Measurements from ENCODE around the gene MBOAT2. TPM values are rescaled to one million over a fixed set of nuclear protein-coding genes. Genes with fewer than 3 reads are reported as not detected.
A peak's percentile ranks its signal among the peaks of the same experiment; 100 is the strongest.

Gene MBOAT2
- total RNA-seq, 1 experiment from 2014 or later = 90.5 TPM

DNA sequence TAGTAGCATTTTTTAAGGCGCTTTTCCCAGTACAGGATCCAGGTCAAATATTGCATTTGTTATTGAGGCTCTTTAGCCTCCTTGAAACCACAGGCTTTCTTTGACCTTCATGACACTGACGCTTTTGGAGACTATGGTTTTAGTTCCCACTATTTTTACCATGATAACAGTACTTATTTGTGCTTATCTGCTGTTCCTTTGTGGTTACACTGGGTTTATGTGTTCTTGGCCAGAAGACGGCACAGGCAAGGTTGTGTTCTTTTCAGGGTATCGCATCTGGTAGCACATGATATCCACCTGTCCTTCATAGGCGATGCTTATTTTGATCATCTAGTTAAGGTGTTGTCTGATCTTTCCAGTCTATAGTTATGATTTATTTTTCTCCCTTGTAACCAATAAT, 16.8 kb upstream of the MBOAT2 start:
- DNase-seq (ENCODE audit: low spot score) = no peak
- in situ Hi-C loops (cut with HindIII; ENCODE audit: low sequenced_read_pairs) = no loop called here

DNA sequence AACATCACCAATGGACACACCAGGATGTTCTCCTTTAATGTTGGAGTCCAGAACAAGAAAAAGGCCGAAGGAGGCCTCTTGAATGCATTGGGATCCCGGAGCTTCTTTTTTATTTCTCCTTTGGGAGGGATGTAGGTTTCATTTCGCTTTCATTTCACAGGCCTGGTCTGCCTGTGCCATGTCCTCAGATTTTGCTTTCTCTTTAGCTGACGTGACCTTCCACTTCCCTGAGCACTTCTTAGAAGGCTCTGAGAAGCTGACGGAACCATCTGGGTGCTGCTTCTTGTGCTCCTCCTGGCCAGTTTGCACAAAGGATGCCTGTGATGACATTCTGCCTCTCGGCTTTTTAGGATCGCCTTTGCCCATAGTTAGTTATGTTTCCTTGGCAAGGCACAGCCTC, 15.1 kb upstream of the MBOAT2 start:
- no peak for DNase-seq (ENCODE audit: low spot score)
- in situ Hi-C loops (cut with HindIII; ENCODE audit: low sequenced_read_pairs) = no loop called here

GRCh38 chr2:9018109-9018508, 14.6 kb upstream of the MBOAT2 start:
- in situ Hi-C loops (cut with HindIII; ENCODE audit: low sequenced_read_pairs) = no loop called here
- DNase-seq (ENCODE audit: low spot score) = no peak

DNA sequence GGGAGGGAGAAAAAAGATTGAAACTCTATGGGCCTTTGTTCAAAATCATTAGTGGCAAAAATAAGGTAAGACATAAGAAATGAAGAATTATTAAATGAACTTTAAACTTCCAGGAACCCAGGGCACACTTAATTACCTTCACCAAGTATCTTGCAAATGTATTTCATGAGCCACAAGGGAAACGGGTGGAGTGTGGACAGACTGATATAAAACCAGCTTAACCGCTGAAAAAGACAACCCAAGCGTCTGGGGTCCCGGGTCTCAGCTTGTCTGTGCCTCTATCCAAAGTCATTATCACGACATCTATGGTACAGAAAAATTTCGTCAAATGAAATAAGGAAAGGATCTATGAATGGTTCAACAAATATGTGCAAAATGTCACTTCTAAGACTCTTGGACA, 13.9 kb upstream of the MBOAT2 start:
- no peak for DNase-seq (ENCODE audit: low spot score)
- in situ Hi-C loops (cut with HindIII; ENCODE audit: low sequenced_read_pairs) = no loop called here

- DNase-seq (ENCODE audit: low spot score) = no peak
- in situ Hi-C loops (cut with HindIII; ENCODE audit: low sequenced_read_pairs) = no loop called here
Measured at GRCh38 chr2:9015998-9016397, 12.5 kb upstream of the MBOAT2 start.

DNA sequence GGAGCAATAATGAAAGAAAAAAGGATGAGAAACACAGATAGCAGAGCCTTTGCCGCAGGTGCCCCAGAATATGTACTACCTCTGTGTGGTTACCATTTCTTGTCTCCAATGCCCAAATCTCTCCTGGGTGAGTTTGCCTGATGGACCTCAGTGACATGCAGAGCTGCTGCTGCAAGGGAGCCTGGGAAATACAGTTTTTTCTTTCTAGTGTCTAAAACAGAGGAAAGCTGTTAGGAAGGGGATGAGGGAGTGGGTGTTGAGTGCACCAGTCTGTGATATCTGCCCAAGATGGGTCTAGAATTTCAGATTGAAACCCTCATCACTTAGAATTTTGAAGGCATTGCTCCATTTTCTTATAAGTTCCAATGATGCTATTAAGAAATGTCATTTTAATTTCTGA, 9.9 kb upstream of the MBOAT2 start:
- DNase-seq (ENCODE audit: low spot score) = no peak
- in situ Hi-C loops (cut with HindIII; ENCODE audit: low sequenced_read_pairs) = no loop called here

GRCh38 chr2:9010866-9011265, 7.4 kb upstream of the MBOAT2 start:
- no peak for DNase-seq (ENCODE audit: low spot score)
- in situ Hi-C loops (cut with HindIII; ENCODE audit: low sequenced_read_pairs) = no loop called here

DNA sequence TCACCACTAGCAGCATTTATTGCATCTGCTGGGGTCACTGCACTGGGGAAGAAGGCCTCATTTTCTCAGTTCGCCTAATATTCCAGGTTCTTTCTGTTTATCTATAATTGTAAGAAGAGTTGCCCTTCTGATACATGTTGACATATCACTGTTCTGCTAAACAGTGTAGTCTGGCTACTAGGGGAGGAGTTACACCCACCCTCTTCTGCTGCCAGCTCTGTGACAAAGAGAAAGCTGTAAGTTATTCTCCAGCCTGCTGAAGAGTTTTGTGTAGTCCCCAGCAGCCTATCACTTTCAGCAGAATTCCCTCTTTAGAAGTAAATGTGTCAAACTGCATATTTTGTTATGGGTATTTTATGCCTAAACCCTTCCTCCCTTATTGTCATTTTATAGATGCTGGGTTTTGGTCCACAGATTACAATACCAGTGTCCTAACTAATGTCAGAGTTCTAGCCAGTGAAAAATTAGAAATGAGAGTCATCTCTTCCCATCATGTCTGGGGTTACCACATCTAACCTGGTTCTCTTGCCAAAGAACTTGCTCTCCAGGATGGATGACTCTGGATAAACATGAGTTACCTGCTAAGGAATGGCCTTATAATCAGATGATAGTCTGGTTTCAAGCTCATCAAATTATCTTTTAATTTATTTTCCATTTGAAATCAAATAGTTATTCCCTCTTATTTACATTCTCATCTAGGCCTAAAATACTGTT, 5.6 kb upstream of the MBOAT2 start:
- in situ Hi-C loops (cut with HindIII; ENCODE audit: low sequenced_read_pairs) = no loop called here
- DNase-seq (ENCODE audit: low spot score) = no peak

DNA sequence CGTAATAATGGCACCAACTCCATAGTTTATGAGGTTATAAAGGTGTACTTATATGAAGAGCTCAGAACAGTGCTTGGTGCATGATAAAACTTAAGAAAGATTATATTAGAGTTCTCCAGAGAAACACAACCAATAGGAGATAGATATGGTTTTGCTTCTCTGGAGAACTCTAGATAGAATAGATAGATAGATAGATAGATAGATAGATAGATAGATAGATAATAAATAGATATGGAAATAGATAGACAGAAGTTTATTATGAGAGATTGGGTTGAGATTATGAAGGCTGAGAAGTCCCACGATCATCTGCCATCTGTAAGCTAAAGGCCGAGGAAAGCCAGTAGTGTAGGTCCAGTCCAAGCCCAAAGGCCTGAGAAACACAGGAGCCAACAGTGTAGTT, 2.9 kb upstream of the MBOAT2 start:
- in situ Hi-C loops (cut with HindIII; ENCODE audit: low sequenced_read_pairs) = no loop called here
- DNase-seq (ENCODE audit: low spot score) = no peak

GRCh38 chr2:9004338-9005204, 1.1 kb upstream of the MBOAT2 start:
- no peak for DNase-seq (ENCODE audit: low spot score)
- in situ Hi-C loops (cut with HindIII; ENCODE audit: low sequenced_read_pairs) = no loop called here

- DNase-seq (ENCODE audit: low spot score) = no peak
- in situ Hi-C loops (cut with HindIII; ENCODE audit: low sequenced_read_pairs) = no loop called here
Measured at GRCh38 chr2:9003366-9003615, 193 bp downstream of the MBOAT2 start.

DNA sequence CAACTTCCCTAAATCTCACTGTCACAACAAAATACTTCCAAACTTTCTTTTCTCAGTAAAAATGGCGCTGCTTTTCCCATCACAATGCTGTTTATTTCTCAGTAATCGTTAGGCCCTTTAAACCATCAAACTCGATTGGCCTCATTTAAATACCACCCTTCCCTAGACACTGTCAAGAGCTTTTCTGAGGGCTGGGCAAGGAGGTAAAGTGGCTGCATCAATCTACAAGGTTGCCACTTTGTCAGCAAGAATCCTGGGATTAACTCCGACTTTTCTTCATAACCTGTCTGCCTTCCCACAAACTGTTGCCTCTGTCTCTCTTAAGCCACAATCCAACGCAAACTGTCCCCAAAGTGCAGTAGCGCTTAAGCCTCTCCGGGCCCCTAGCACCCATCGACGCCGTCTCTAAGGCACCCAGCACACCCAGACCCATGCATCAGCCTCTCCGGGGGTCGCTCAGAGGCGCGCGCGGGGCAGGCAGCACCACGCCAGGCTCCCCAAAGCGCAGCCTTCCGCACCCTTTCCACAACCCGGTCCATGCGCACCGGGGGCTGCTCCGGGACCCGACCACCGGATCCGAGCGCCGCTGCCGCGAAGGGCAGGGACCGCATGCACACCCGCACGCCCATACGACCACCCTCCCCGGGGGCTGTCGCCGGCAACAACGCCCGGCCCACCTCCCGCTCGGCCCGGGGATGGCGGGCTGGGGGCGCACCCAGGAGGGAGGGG, 683 bp downstream of the MBOAT2 start:
- in situ Hi-C loops (cut with HindIII; ENCODE audit: low sequenced_read_pairs) = no loop called here
- peak; percentile 54 for DNase-seq (ENCODE audit: low spot score)

GRCh38 chr2:9002313-9002636, 1.2 kb downstream of the MBOAT2 start:
- in situ Hi-C loops (cut with HindIII; ENCODE audit: low sequenced_read_pairs) = no loop called here
- DNase-seq (ENCODE audit: low spot score) = peak; percentile 22

DNA sequence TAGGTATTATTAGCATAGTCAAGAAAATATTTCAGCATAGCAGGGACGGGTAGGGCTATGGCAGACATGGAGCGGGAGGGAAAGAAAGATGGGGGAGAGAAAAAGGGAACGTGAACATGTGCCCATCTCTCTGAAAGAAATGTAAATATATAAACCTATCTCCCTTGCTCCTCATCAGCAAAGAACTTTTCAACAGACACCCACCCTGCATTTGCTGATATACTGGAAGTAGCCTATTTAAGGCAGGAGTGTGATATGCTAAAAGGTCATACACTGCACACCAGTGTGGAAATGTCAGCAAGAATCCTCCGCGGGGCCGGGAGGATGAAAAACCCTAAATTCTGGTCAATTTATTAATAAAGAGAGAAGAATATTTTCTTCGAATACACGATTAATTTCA, 1.7 kb downstream of the MBOAT2 start:
- in situ Hi-C loops (cut with HindIII; ENCODE audit: low sequenced_read_pairs) = no loop called here
- no peak for DNase-seq (ENCODE audit: low spot score)

DNA sequence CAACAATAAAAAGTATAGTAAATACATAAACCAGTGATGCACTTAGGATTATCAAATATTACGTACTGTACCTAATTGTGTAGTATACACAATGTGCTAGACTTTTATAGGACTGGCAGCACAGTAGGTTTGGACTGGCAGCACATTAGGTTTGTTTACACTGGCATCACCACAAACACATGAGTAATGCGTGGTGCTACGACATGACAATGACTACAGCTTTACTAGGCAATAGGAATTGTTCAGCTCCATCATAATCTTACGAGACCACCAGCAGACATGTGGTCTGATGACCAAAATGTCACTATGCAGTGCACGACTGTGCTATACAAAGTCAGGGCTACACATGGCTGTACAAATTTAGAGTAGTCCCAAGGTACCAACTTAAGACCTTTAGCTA, 2.3 kb downstream of the MBOAT2 start:
- DNase-seq (ENCODE audit: low spot score) = no peak
- in situ Hi-C loops (cut with HindIII; ENCODE audit: low sequenced_read_pairs) = no loop called here

DNA sequence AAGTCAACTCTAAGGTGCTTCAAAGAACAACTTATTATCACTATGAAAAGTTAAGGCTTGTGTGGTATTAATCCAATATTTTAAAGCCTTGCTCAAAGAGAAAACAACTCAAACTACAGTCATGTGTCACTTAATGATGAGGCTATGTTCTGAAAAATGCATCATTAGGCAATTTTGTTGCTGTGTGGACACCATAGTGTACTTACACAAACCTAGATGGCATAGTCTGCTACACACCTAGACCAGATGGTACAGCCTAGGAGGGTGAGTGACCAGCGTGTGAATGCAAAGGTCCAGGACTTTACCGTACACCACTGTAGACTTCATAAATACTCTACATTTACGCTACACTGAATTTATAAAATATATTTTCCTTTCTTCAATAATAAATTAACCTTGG, 3.0 kb downstream of the MBOAT2 start:
- no peak for DNase-seq (ENCODE audit: low spot score)
- in situ Hi-C loops (cut with HindIII; ENCODE audit: low sequenced_read_pairs) = no loop called here

GRCh38 chr2:8999797-9000196, 3.7 kb downstream of the MBOAT2 start:
- DNase-seq (ENCODE audit: low spot score) = no peak
- in situ Hi-C loops (cut with HindIII; ENCODE audit: low sequenced_read_pairs) = no loop called here

DNA sequence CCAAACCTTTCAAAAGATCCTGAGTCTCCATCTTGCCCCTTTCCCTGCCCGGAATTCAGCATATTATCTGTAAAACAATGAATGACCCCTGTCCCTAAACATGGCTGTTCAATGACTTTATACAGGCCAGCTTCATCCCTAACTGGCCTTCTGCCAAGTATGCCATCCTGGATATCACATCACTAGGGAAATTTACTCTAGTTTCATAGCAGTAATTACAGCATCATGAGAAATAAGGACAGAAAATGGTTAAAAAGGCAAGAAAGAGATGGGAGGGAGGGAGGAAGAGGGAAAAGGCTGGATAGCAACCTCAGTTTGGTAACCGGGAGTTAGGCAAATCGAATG, 4.4 kb downstream of the MBOAT2 start:
- in situ Hi-C loops (cut with HindIII; ENCODE audit: low sequenced_read_pairs) = no loop called here

GRCh38 chr2:8998418-8999101, 4.9 kb downstream of the MBOAT2 start:
- in situ Hi-C loops (cut with HindIII; ENCODE audit: low sequenced_read_pairs) = no loop called here
- DNase-seq (ENCODE audit: low spot score) = no peak

More for the DNA sequence above, 4.4 kb downstream of the MBOAT2 start:
- no peak for DNase-seq (ENCODE audit: low spot score)

DNA sequence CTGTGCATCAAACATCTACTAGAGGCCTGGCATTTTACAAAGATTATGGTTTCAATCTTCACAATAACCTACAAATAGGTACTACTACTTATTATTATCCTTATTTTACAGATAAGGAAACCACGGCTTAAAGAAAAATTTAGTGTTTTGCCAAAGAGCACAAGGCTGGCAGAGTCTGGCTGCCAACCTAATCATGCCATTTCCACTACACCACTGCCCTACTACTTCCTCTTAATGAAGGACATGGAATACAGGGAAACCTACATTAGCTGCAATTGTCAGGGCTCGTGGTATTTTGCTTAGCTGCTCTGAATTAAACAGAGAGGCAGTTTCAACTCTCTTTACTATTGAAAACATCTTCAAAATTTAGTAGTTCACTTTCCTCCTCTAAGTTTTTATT, 5.9 kb downstream of the MBOAT2 start:
- DNase-seq (ENCODE audit: low spot score) = no peak
- in situ Hi-C loops (cut with HindIII; ENCODE audit: low sequenced_read_pairs) = no loop called here
